A549 (cell line): ENCODE results near the gene RTL1.

Experiments used
- CHD2 ChIP-seq: fragments of 150-350 bp; IDR thresholded peaks from 2 replicates; pipeline ENCODE4 v1.6.1; 2014; ENCODE audit warnings: low read length; ENCODE audit not compliant: partially characterized antibody
- RAD21 ChIP-seq, 2 experiments: fragments of >200 bp in 1 of 2; sonication (Bioruptor Twin) in 1 of 2; formaldehyde crosslinking in 1 of 2; IDR thresholded peaks in 1 of 2; conservative IDR thresholded peaks in 1 of 2; 2 replicates in 1 of 2; 3 replicates in 1 of 2; pipeline ENCODE4 v1.6.1; 2012 to 2018; ENCODE audit warnings: inconsistent platforms in 1 of 2
- REST ChIP-seq: fragments of 200-600 bp; sonication (generic); IDR thresholded peaks from 2 replicates; pipeline ENCODE4 v1.6.1; 2016; ENCODE audit warnings: antibody characterized with exemption, mild to moderate bottlenecking, moderate library complexity
- TF ChIP-seq, protein P1 (sequence below): fragments of >200 bp; sonication (Bioruptor Twin); formaldehyde crosslinking; IDR thresholded peaks from 3 replicates; pipeline ENCODE4 v1.5.1; 2016

- TF ChIP-seq, protein P1, sequence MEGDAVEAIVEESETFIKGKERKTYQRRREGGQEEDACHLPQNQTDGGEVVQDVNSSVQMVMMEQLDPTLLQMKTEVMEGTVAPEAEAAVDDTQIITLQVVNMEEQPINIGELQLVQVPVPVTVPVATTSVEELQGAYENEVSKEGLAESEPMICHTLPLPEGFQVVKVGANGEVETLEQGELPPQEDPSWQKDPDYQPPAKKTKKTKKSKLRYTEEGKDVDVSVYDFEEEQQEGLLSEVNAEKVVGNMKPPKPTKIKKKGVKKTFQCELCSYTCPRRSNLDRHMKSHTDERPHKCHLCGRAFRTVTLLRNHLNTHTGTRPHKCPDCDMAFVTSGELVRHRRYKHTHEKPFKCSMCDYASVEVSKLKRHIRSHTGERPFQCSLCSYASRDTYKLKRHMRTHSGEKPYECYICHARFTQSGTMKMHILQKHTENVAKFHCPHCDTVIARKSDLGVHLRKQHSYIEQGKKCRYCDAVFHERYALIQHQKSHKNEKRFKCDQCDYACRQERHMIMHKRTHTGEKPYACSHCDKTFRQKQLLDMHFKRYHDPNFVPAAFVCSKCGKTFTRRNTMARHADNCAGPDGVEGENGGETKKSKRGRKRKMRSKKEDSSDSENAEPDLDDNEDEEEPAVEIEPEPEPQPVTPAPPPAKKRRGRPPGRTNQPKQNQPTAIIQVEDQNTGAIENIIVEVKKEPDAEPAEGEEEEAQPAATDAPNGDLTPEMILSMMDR, result no peak
- peak in 1 of 2 experiments; percentile 18; a peak in 2 of 5 replicates for TF ChIP-seq RAD21 (conservative IDR thresholded peaks at IDR 0.05 in 1 of 2, IDR thresholded peaks at IDR 0.05 in 1 of 2)
- no peak for TF ChIP-seq CHD2
- no peak for TF ChIP-seq REST
Observed at GRCh38 chr14:100855256-100855930, 48.1 kb downstream of the RTL1 start.
